BE2C (cell line): Measurements from ENCODE around the gene WASF3.

ENCODE experiments used
- DNase-seq: peaks from one replicate; pipeline ENCODE4 v3.0.0-alpha.2; 2020
- H3K27me3 ChIP-seq: fragments of 250-450 bp; sonication (Bioruptor Pico); 2 replicates; pipeline ENCODE4 v1.5.1; 2020; ENCODE audit warnings: mild to moderate bottlenecking
- H3K36me3 ChIP-seq: fragments of 250-450 bp; sonication (Bioruptor Pico); 2 replicates; pipeline ENCODE4 v1.5.1; 2020; ENCODE audit warnings: mild to moderate bottlenecking
- H3K4me1 ChIP-seq: fragments of 250-450 bp; sonication (Bioruptor Pico); 2 replicates; pipeline ENCODE4 v1.5.1; 2020
- H3K4me3 ChIP-seq: 2 replicates; pipeline ENCODE4 v1.5.1; 2011; ENCODE audit warnings: low read depth, low read length
- H3K9me3 ChIP-seq: fragments of 250-450 bp; sonication (Bioruptor Pico); 2 replicates; pipeline ENCODE4 v1.5.1; 2020
- CTCF ChIP-seq: IDR thresholded peaks from 2 replicates; pipeline ENCODE4 v1.5.1; 2012; ENCODE audit warnings: mild to moderate bottlenecking, low read depth, low read length

The WASF3 gene

GRCh38 chr13:26682606-26683005 is 125.1 kb downstream of the WASF3 start:
- Histone ChIP-seq H3K4me3 (no peak overlapping the region), H3K9me3 (no peaks in the 10 kb centered on the region), H3K4me1 (no peaks in the 10 kb centered on the region), H3K36me3 (no peaks in the 10 kb centered on the region), H3K27me3 (no peaks in the 10 kb centered on the region)
- DNase-seq: no peak
- TF ChIP-seq CTCF: no peak

- no peak for DNase-seq
- H3K4me1 ChIP-seq: no peaks in the 10 kb centered on the region
- H3K9me3 ChIP-seq: no peaks in the 10 kb centered on the region; the same call in 1 of the 2 replicates
- TF ChIP-seq CTCF: no peak
- H3K27me3 ChIP-seq: no peaks in the 10 kb centered on the region
- no peaks in the 10 kb centered on the region for H3K36me3 ChIP-seq
- no peak overlapping the region for H3K4me3 ChIP-seq
Observed at GRCh38 chr13:26685606-26686005, 128.1 kb downstream of the WASF3 start.

- no peaks in the 10 kb centered on the region for H3K4me1 ChIP-seq
- no peaks in the 10 kb centered on the region for H3K36me3 ChIP-seq
- no peak for TF ChIP-seq CTCF
- no peak overlapping the region for H3K4me3 ChIP-seq
- no peaks in the 10 kb centered on the region; the same call in 1 of the 2 replicates for H3K9me3 ChIP-seq
- H3K27me3 ChIP-seq: no peaks in the 10 kb centered on the region
- DNase-seq: no peak
Observed at GRCh38 chr13:26686285-26686684, 128.8 kb downstream of the WASF3 start.

- H3K36me3 ChIP-seq: no peaks in the 10 kb centered on the region
- no peaks in the 10 kb centered on the region for H3K27me3 ChIP-seq
- no peak for TF ChIP-seq CTCF
- DNase-seq: no peak
- no peaks in the 10 kb centered on the region for H3K4me1 ChIP-seq
- H3K4me3 ChIP-seq: no peak overlapping the region
- H3K9me3 ChIP-seq: no peaks in the 10 kb centered on the region; the same call in 1 of the 2 replicates
Observed at GRCh38 chr13:26688286-26688685, 130.8 kb downstream of the WASF3 start.

DNA sequence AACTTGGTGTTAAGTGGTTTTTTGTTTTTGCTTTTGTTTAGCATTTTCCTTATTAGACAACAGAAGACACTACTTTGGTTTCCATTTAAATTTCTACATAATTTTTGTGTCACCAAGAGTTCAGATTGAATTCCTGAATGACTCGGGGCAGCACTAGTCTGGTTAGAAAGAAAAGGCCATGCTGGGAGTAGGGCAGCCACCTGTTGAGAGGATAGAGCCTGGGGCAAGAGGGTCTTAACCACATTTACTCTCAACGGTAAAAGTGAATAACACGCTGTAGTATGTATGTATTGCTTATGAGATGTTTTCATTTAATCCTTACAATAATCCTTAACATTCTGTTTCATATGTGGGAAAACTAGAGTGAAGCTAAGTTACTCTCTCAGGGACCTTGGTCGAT is 131.5 kb downstream of the WASF3 start:
- TF ChIP-seq CTCF: no peak
- H3K27me3 ChIP-seq: no peaks in the 10 kb centered on the region
- H3K36me3 ChIP-seq: no peaks in the 10 kb centered on the region
- no peaks in the 10 kb centered on the region; the same call in 1 of the 2 replicates for H3K9me3 ChIP-seq
- DNase-seq: no peak
- no peak overlapping the region for H3K4me3 ChIP-seq
- H3K4me1 ChIP-seq: no peaks in the 10 kb centered on the region

DNA sequence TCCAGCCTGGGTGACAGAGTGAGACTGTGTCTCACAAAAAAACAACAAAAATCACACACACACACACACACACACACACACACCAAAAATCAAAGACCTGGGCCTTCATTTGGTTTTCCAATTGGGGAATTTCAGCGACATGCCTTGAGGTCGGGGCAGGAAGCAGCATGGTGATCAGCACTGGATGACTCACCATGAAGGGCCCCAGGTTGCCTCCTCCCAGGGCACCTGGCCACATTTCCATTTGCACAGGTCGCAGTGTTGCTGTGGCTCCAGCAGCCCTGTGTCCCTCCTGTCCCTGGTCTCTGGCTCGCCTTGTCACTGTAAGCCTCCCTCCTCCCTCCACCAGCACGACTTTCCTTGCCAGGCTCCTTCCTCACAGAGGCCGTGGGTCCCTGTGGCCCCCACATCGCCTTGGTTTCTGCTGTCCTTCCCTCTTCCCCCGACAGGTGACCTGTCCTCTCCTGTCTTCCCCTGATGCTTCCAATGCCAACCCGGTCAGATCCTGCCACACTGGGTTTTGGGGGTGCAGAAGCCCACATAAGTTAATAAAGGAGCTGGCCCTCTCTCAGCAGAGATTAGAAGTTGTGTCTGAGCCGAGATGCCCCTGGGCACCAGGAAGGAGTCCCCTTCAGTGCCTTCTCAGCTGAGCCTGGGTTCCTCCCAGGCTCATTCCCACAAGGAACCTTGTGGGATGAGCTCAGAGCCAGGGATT is 136.4 kb downstream of the WASF3 start:
- Histone ChIP-seq H3K4me1 (no peaks in the 10 kb centered on the region), H3K4me3 (no peak overlapping the region), H3K9me3 (no peaks in the 10 kb centered on the region; the same call in 1 of the 2 replicates), H3K27me3 (no peaks in the 10 kb centered on the region; the same call in 1 of the 2 replicates), H3K36me3 (no peaks in the 10 kb centered on the region)
- TF ChIP-seq CTCF: no peak
- no peak for DNase-seq
